Sigmoid colon (tissue), 4 donors: Measurements from ENCODE around the gene GINS2.

ENCODE experiments used
- EP300 ChIP-seq, 4 donors: sonication (generic); formaldehyde crosslinking; IDR thresholded peaks; one replicate each; pipeline ENCODE4 v1.6.1; 2017; ENCODE audit warnings: antibody characterized with exemption in 4 of 4
- POLR2A ChIP-seq, 2 donors: fragments of 450-650 bp; IDR thresholded peaks; one replicate each; pipeline ENCODE4 v1.6.1; 2016; ENCODE audit warnings: antibody characterized with exemption in 2 of 2, mild to moderate bottlenecking in 2 of 2, moderate library complexity in 2 of 2
- POLR2AphosphoS5 ChIP-seq, 4 donors: sonication (generic); formaldehyde crosslinking; IDR thresholded peaks; one replicate each; pipeline ENCODE4 v1.6.1; 2017; ENCODE audit warnings: antibody characterized with exemption in 4 of 4
- TF ChIP-seq, protein P1 (sequence below), 4 experiments: fragments of 450-650 bp in 3 of 4; fragments of 200-600 bp in 1 of 4; IDR thresholded peaks; one replicate each; pipeline ENCODE4 v1.5.1; 2016 to 2019; ENCODE audit warnings: antibody characterized with exemption in 4 of 4, mild to moderate bottlenecking in 3 of 4, moderate library complexity in 2 of 4

DNA sequence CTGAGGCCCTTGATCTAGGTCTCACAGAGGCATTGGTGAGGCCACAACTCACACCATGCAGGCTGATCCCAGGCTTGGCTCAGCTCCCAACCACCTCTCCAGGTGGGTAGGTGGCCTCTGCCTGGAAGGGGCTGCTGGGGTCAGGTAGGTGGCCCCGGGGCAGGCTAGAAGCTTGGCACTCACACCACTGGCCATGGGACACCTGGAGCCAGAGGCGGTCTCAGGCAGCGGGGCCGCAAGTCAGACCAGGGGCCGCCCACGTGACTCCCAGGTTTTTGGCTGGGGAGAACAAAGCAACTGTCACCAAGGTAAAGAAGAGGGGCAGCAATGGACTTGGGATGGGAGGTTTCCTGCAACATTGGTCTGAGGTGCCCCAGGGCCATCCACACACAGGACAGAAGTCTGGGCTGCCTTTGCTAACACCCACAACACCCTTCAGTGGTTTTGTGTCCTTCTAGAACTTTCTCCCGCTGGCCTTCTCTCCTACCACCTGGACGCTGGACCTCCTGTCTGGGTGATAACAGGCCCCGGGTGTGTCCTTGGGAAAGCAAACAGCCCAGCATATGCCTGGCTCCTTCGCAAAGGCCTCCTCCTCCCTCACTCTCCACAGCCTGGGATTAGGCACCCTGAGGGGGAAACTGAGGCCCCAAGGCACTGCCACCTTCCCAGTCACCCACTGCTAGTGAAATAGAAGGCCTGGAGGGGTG is 45.7 kb upstream of the GINS2 start:
- TF ChIP-seq, protein P1, sequence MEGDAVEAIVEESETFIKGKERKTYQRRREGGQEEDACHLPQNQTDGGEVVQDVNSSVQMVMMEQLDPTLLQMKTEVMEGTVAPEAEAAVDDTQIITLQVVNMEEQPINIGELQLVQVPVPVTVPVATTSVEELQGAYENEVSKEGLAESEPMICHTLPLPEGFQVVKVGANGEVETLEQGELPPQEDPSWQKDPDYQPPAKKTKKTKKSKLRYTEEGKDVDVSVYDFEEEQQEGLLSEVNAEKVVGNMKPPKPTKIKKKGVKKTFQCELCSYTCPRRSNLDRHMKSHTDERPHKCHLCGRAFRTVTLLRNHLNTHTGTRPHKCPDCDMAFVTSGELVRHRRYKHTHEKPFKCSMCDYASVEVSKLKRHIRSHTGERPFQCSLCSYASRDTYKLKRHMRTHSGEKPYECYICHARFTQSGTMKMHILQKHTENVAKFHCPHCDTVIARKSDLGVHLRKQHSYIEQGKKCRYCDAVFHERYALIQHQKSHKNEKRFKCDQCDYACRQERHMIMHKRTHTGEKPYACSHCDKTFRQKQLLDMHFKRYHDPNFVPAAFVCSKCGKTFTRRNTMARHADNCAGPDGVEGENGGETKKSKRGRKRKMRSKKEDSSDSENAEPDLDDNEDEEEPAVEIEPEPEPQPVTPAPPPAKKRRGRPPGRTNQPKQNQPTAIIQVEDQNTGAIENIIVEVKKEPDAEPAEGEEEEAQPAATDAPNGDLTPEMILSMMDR (IDR thresholded peaks at IDR 0.05): no peak
- TF ChIP-seq EP300 (IDR thresholded peaks at IDR 0.05): no peak
- TF ChIP-seq POLR2A (IDR thresholded peaks at IDR 0.05): no peak
- no peak for TF ChIP-seq POLR2AphosphoS5 (IDR thresholded peaks at IDR 0.05)
